GM19324 (cell line): ENCODE measurements around the gene IL26.

Source experiments
- ATAC-seq: cut with Tn5 transposase; IDR thresholded peaks from one replicate; pipeline ENCODE4 v1.9.1; 2021; ENCODE audit warnings: mild to moderate bottlenecking, moderate library complexity; ENCODE audit not compliant: unreplicated experiment, low FRiP score

The IL26 gene

GRCh38 chr12:68159681-68160304, 65.8 kb downstream of the IL26 start, which contains the start of gene IFNG:
Gene IFNG (minus strand): TSS chr12:68159740. CDS start chr12:68159615, 125 bp downstream.
- ATAC-seq: peak; percentile 74

- ATAC-seq: no peak
Observed at GRCh38 chr12:68158432-68158831, 67.2 kb downstream of the IL26 start.

DNA sequence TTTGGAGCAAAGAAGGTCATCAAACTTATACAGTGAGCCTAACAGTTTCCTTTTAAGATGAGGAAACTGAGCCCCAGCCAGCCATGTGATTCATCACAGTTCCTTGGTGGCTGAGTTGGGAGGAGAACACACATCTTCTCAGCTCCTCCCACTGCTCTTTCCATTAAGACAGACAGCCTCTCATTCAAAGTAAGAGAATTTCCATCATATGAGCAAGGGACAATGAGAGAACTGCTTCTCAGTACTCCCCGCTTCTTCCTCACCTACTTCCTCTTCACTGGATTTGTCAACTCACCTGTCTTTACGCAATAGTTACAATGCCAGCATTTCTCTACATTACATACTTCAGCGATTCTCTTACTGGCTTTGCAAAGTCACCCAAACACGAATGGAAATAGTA, 68.2 kb downstream of the IL26 start:
- no peak for ATAC-seq

DNA sequence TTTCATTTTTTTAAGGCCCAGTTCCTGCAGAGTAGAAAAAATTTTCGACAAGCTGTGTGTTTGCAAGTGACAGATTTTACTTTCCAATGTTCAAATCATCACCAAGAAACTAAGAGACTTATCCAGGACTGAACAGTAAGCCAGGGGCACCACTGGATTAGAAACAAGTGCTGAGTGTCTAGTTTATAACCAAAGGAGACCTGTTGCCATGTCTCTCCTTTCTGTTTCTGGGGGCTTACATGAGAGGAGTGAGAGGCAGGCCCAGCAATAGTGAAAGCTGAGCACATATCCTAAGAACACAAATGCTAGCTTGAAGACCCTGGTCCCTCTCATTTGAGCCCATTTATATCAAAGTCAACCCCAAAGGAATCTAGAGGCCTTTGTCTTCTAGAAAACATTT, 69.0 kb downstream of the IL26 start:
- no peak for ATAC-seq

- no peak for ATAC-seq
Observed at GRCh38 chr12:68154779-68155178, 70.8 kb downstream of the IL26 start.
